H1 (cell line): ENCODE measurements around the gene ABLIM1. TPM values are rescaled to one million over a fixed set of nuclear protein-coding genes. Genes with fewer than 3 reads are reported as not detected.

Experiments
- ASH2L ChIP-seq: fragments of 200-600, 300-600 bp; sonication (generic); IDR thresholded peaks from one replicate; pipeline ENCODE4 v1.7.1; 2017; ENCODE audit warnings: low read length
- BCL11A ChIP-seq, 2 experiments: IDR thresholded peaks; one replicate each; pipeline ENCODE4 v1.6.1; 2011; ENCODE audit warnings: low read depth in 2 of 2, low read length in 2 of 2, mild to moderate bottlenecking in 2 of 2
- POLR2AphosphoS5 ChIP-seq: IDR thresholded peaks from 2 replicates; pipeline ENCODE4 v1.6.1; 2011; ENCODE audit warnings: low read depth, low read length
- SAP30 ChIP-seq: fragments of 300-600 bp; sonication (generic); IDR thresholded peaks from 2 replicates; pipeline ENCODE4 v1.7.1; 2012; ENCODE audit warnings: low read length, moderate library complexity, mild to moderate bottlenecking, inconsistent platforms; ENCODE audit not compliant: insufficient read depth, insufficient replicate concordance
- TAF7 ChIP-seq: optimal IDR thresholded peaks from 2 replicates; pipeline ENCODE3; 2011; ENCODE audit warnings: low read depth, mild to moderate bottlenecking, inconsistent platforms, low read length, moderate library complexity, borderline replicate concordance
- polyA plus RNA-seq, 7 experiments: library from polyadenylated mRNA; depleted of rRNA in 3 of 7; stranded (reverse) in 5 of 7; unstranded in 2 of 7; fragments of >200 nt in 5 of 7; fragments of 200-250 nt in 2 of 7; gene quantifications; 1 replicate in 5 of 7; 2 replicates in 1 of 7; 4 replicates in 1 of 7; pipeline versions ENCODE4 v1.2.1 to v1.2.3, GENCODE V29; 2011 to 2013; ENCODE audit warnings: missing spikeins in 2 of 7, mixed read lengths in 2 of 7
- total RNA-seq: library from RNA; stranded (reverse); fragmentation: NEBNext Ultra II Directional; extraction: Animal tissue kit (Norgen Biotek cat#: 25700); gene quantifications from 2 replicates; pipeline ENCODE4 v1.2.1, GENCODE V29; 2021

Gene ABLIM1
- total and polyA plus RNA-seq, 2 of the 8 experiments (the other 6 are each of a cell fraction or from before 2014, with no cell fraction given): 51.2 to 51.7 TPM

DNA sequence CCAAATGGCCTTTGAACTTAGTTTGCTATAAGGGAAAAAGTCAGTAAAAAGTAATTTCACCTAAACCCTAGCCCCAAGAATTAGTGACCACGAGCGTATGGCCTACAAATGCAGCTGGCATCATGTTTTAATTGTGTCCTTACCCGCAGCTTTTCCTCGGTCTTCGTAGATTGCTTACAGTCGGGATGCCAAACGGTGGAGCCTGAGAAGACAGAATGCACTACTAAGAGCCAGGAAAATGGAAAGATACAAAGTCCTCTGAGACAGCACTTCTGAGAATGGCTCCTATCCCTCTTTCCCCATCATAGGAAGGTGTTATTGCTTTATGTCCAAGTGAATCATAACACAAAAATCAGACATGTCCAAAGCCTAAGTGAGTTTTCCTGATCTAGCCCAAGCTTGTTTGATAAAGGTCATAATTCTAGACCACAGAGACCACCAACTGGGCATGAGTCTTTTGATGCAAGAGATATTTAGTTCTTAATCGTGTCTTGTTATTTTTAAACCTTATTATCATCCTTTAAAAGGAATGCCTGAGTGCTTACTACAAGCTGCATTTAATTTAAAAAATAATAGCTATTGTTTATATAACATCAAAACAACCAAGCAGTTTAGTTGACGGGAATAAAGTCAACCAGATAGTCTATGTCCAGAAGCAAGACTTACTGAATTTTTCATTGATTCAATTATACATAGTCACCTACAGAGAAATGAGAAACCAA is 170.1 kb downstream of the ABLIM1 start (continued):
- TF ChIP-seq ASH2L (no peak), TAF7 (no peak), SAP30 (no peak), POLR2AphosphoS5 (no peak), BCL11A (IDR thresholded peaks at IDR 0.05; ENCODE audit: low read depth in 2 of 2, low read length in 2 of 2) (no peak)
